ENCODE measurements around the gene RHOXF2. TPM values are rescaled to one million over a fixed set of nuclear protein-coding genes. Genes with fewer than 3 reads are reported as not detected.
"Not testable (repeated sequence)": the region's sequence is repeated elsewhere in the genome, so short reads cannot be mapped to it uniquely, and the experiment has no call there.

Gene RHOXF2
- polyA plus RNA-seq, 4 donors = 0.04 TPM; not detected in 3

DNA sequence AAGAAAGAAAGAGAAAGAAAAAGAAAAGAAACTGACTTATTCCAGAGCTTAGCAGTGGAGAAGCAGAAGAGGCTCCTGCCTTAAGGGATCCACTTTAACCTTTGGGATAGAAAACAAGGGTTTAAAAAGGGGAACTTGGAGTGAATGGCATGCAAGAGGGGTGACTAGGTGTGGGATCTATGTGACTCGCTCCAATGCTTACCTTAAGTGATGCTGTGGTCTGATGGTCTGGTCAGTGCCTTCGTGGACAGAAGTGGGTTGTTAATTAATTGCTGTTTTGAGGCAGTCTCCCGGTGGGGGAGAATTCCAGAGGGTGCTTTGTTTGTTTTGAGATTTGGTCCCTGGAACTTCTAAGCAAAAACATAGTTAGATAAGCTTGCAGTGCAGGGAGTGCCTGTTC lies 21.6 kb upstream of the RHOXF2 start:
- WGBS, 3 donors = 41 to 51% (median 48%) methylated on average over 3 of the region's 3 CpGs

GRCh38 chrX:120137439-120137838 lies 21.0 kb upstream of the RHOXF2 start:
- DNase-seq (no peak), FAIRE-seq (no peak)
- no peak overlapping the region for H3K4me3 ChIP-seq (ENCODE audit: low read depth in 1 of 3, low read length in 3 of 3)
- no peak overlapping the region for H3K27ac ChIP-seq (ENCODE audit: low read depth in 1 of 3, low read length in 2 of 3)
- no peaks in the 10 kb centered on the region for H3K4me1 ChIP-seq (ENCODE audit: control insufficient read depth in 3 of 3, insufficient read depth in 2 of 3, low read depth in 1 of 3, low read length in 2 of 3)
- H3K27me3 ChIP-seq (ENCODE audit: control insufficient read depth in 3 of 3, insufficient read depth in 3 of 3, low read length in 3 of 3) = no peaks in the 10 kb centered on the region
- no peaks in the 10 kb centered on the region for H3K36me3 ChIP-seq (ENCODE audit: control insufficient read depth in 3 of 3, insufficient read depth in 2 of 3, low read depth in 1 of 3, low read length in 3 of 3)
- no peaks in the 10 kb centered on the region for H3K9me3 ChIP-seq (ENCODE audit: control insufficient read depth in 2 of 2, insufficient read depth in 1 of 2, low read depth in 1 of 2, low read length in 1 of 2)
- 54 to 71% (median 68%) methylated on average over 3 of the region's 3 CpGs for WGBS, 3 donors

More for the DNA sequence above, 21.6 kb upstream of the RHOXF2 start:
- Histone ChIP-seq H3K4me3 (ENCODE audit: low read depth in 1 of 3, low read length in 3 of 3) (no peak overlapping the region), H3K9me3 (ENCODE audit: control insufficient read depth in 2 of 2, insufficient read depth in 1 of 2, low read depth in 1 of 2, low read length in 1 of 2) (no peaks in the 10 kb centered on the region), H3K27me3 (ENCODE audit: control insufficient read depth in 3 of 3, insufficient read depth in 3 of 3, low read length in 3 of 3) (no peaks in the 10 kb centered on the region), H3K27ac (ENCODE audit: low read depth in 1 of 3, low read length in 2 of 3) (no peak overlapping the region), H3K4me1 (ENCODE audit: control insufficient read depth in 3 of 3, insufficient read depth in 2 of 3, low read depth in 1 of 3, low read length in 2 of 3) (no peaks in the 10 kb centered on the region), H3K36me3 (ENCODE audit: control insufficient read depth in 3 of 3, insufficient read depth in 2 of 3, low read depth in 1 of 3, low read length in 3 of 3) (no peaks in the 10 kb centered on the region)
- DNase-seq (no peak), FAIRE-seq (no peak)

DNA sequence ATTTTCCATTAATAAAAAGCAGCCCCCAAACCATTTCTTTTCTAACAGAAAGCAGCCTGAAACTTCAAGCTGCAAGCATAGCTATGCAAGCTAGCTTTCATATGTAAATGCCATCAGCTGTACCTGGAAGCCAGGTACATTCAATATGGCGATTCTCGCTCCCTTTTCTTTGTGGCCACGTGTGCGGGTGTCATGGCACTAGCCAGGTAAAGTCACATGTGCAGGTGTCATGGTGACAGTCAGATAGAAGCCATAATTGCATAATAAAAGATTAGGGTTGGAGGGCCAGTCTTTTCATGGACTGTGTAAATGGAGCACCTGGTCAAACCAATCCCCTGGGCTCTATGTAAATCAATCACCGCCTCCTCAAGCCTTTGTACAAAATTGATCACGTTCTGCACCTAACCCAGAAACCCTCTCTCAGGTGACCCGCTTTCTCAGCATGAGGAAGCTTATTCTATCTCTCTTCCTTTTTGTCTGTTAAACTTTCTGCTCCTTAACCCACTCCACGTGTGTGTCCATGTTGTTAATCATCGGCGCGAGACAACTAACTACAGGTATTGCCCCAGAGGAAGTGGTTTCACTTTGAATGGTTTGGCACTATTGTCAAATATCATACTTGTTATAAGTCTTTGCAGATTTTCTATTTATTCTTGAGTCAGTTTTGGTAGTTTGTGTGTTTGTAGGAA lies 18.0 kb upstream of the RHOXF2 start:
- DNase-seq (no peak), FAIRE-seq (no peak)
- Histone ChIP-seq H3K27me3 (ENCODE audit: control insufficient read depth in 3 of 3, insufficient read depth in 3 of 3, low read length in 3 of 3) (no peaks in the 10 kb centered on the region), H3K27ac (ENCODE audit: low read depth in 1 of 3, low read length in 2 of 3) (no peak overlapping the region), H3K36me3 (ENCODE audit: control insufficient read depth in 3 of 3, insufficient read depth in 2 of 3, low read depth in 1 of 3, low read length in 3 of 3) (no peaks in the 10 kb centered on the region), H3K9me3 (ENCODE audit: control insufficient read depth in 2 of 2, insufficient read depth in 1 of 2, low read depth in 1 of 2, low read length in 1 of 2) (no peaks in the 10 kb centered on the region), H3K4me3 (ENCODE audit: low read depth in 1 of 3, low read length in 3 of 3) (no peak overlapping the region), H3K4me1 (ENCODE audit: control insufficient read depth in 3 of 3, insufficient read depth in 2 of 3, low read depth in 1 of 3, low read length in 2 of 3) (no peaks in the 10 kb centered on the region)
- WGBS, 3 donors = 70 to 88% (median 76%) methylated on average over 11 of the region's 11 CpGs

- no peak for FAIRE-seq
- H3K9me3 ChIP-seq (ENCODE audit: control insufficient read depth in 2 of 2, insufficient read depth in 1 of 2, low read depth in 1 of 2, low read length in 1 of 2) = peaks cover 0 to 16% of the 10 kb centered on the region in 2 donors
- no peak overlapping the region for H3K27ac ChIP-seq (ENCODE audit: low read depth in 1 of 3, low read length in 2 of 3)
- WGBS, 3 donors = 42 to 66% (median 52%) methylated on average over 12 of the region's 12 CpGs
- no peaks in the 10 kb centered on the region for H3K36me3 ChIP-seq (ENCODE audit: control insufficient read depth in 3 of 3, insufficient read depth in 2 of 3, low read depth in 1 of 3, low read length in 3 of 3)
- no peak for DNase-seq
- no peaks in the 10 kb centered on the region for H3K27me3 ChIP-seq (ENCODE audit: control insufficient read depth in 3 of 3, insufficient read depth in 3 of 3, low read length in 3 of 3)
- no peak overlapping the region for H3K4me3 ChIP-seq (ENCODE audit: low read depth in 1 of 3, low read length in 3 of 3)
- no peaks in the 10 kb centered on the region for H3K4me1 ChIP-seq (ENCODE audit: control insufficient read depth in 3 of 3, insufficient read depth in 2 of 3, low read depth in 1 of 3, low read length in 2 of 3)
These were observed 14.1 kb upstream of the RHOXF2 start for GRCh38 chrX:120144178-120144844.

GRCh38 chrX:120145295-120145925 lies 13.0 kb upstream of the RHOXF2 start:
- Histone ChIP-seq H3K9me3 (ENCODE audit: control insufficient read depth in 2 of 2, insufficient read depth in 1 of 2, low read depth in 1 of 2, low read length in 1 of 2) (peaks cover 0 to 16% of the 10 kb centered on the region in 2 donors), H3K27me3 (ENCODE audit: control insufficient read depth in 3 of 3, insufficient read depth in 3 of 3, low read length in 3 of 3) (no peaks in the 10 kb centered on the region), H3K4me1 (ENCODE audit: control insufficient read depth in 3 of 3, insufficient read depth in 2 of 3, low read depth in 1 of 3, low read length in 2 of 3) (no peaks in the 10 kb centered on the region), H3K4me3 (ENCODE audit: low read depth in 1 of 3, low read length in 3 of 3) (no peak overlapping the region), H3K36me3 (ENCODE audit: control insufficient read depth in 3 of 3, insufficient read depth in 2 of 3, low read depth in 1 of 3, low read length in 3 of 3) (no peaks in the 10 kb centered on the region), H3K27ac (ENCODE audit: low read depth in 1 of 3, low read length in 2 of 3) (no peak overlapping the region)
- WGBS, 3 donors = 43 to 82% (median 79%) methylated on average over 4 of the region's 4 CpGs
- FAIRE-seq (no peak), DNase-seq (peak in 1 of 2 donors; percentile 1)

DNA sequence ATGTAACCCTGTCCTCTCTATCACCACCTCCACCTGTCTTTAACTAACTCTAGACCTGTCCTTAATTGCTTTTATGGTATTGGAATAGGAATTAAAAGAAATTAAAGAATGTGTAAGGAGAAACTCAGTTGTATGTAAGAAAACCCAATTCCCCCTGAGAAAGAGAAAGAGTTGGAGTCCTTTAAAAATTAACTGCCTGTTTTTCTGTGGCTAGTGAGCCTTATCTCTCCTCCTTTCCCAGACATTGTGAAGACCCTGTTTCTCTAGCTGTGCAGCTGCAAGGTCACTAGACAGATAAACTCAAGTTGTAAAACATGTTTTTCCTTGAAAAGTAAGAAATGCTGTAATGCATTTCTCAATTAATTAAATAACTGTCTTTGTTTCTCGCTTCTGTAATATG lies 12.1 kb upstream of the RHOXF2 start:
- not testable (repeated sequence) for H3K36me3 ChIP-seq (ENCODE audit: control insufficient read depth in 3 of 3, insufficient read depth in 2 of 3, low read depth in 1 of 3, low read length in 3 of 3); H3K27me3 ChIP-seq (ENCODE audit: control insufficient read depth in 3 of 3, insufficient read depth in 3 of 3, low read length in 3 of 3); H3K4me1 ChIP-seq (ENCODE audit: control insufficient read depth in 3 of 3, insufficient read depth in 2 of 3, low read depth in 1 of 3, low read length in 2 of 3); H3K27ac ChIP-seq (ENCODE audit: low read depth in 1 of 3, low read length in 2 of 3); H3K4me3 ChIP-seq (ENCODE audit: low read depth in 1 of 3, low read length in 3 of 3); DNase-seq; FAIRE-seq
- WGBS, 3 donors = 87 to 93% (median 90%) methylated on average over 1 of the region's 1 CpG
- peaks cover 0 to 16% of the 10 kb centered on the region in 2 donors for H3K9me3 ChIP-seq (ENCODE audit: control insufficient read depth in 2 of 2, insufficient read depth in 1 of 2, low read depth in 1 of 2, low read length in 1 of 2)

DNA sequence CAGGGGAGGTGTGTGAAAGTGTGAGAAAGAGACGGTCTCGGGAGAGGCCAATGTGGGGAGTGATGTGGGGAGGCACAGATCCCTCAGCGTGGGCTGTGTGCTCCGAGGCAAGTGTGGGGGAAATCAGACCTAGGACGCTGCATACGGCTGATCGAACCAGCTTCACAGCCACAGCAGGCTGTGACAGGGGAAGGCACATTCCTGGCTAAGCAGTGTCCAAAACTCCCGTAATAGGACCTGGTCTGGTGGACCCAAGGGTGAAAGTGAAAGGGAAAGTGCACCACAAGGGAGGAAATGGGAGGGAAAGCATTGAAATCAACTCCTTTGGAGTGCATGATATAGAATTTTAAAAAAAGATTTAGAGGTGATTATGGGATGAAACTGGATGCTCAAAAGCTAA lies 10.9 kb upstream of the RHOXF2 start:
- FAIRE-seq (no peak), DNase-seq (no peak)
- Histone ChIP-seq H3K4me3 (ENCODE audit: low read depth in 1 of 3, low read length in 3 of 3) (no peak overlapping the region), H3K9me3 (ENCODE audit: control insufficient read depth in 2 of 2, insufficient read depth in 1 of 2, low read depth in 1 of 2, low read length in 1 of 2) (peaks cover 0 to 16% of the 10 kb centered on the region in 2 donors), H3K4me1 (ENCODE audit: control insufficient read depth in 3 of 3, insufficient read depth in 2 of 3, low read depth in 1 of 3, low read length in 2 of 3) (no peaks in the 10 kb centered on the region), H3K27ac (ENCODE audit: low read depth in 1 of 3, low read length in 2 of 3) (no peak overlapping the region), H3K36me3 (ENCODE audit: control insufficient read depth in 3 of 3, insufficient read depth in 2 of 3, low read depth in 1 of 3, low read length in 3 of 3) (no peaks in the 10 kb centered on the region), H3K27me3 (ENCODE audit: control insufficient read depth in 3 of 3, insufficient read depth in 3 of 3, low read length in 3 of 3) (no peaks in the 10 kb centered on the region)
- WGBS, 3 donors = 90 to 95% (median 91%) methylated on average over 8 of the region's 8 CpGs

DNA sequence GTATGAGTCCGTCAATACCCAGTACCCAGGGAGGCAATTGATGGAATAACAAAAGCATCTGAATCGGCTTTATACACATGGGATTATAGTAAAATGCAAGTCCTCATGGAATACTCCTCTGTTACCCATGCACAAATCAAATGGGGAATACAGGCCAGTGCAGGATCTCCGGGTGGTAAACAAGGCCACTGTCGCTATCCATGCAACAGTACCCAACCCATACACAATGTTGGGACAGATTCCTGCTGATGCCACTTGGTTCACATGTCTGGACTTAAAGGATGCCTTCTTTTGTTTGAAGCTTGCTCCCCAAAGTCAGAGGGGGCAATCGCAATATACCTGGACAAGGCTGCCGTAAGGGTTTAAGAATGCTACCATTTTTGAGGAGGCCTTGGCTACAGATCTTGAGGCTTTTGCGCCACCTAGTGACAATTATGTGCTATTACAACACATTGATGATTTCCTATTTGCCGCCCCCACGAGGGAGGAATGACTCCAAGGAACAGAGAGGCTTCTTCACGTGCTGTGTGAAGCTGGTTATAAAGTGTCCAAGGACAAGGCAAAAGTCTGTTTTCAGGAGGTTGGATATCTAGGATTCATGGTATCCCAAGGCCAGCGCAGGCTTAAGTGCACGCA lies 8.2 kb upstream of the RHOXF2 start:
- H3K4me1 ChIP-seq (ENCODE audit: control insufficient read depth in 3 of 3, insufficient read depth in 2 of 3, low read depth in 1 of 3, low read length in 2 of 3); H3K4me3 ChIP-seq (ENCODE audit: low read depth in 1 of 3, low read length in 3 of 3); FAIRE-seq; H3K27me3 ChIP-seq (ENCODE audit: control insufficient read depth in 3 of 3, insufficient read depth in 3 of 3, low read length in 3 of 3); H3K27ac ChIP-seq (ENCODE audit: low read depth in 1 of 3, low read length in 2 of 3); H3K36me3 ChIP-seq (ENCODE audit: control insufficient read depth in 3 of 3, insufficient read depth in 2 of 3, low read depth in 1 of 3, low read length in 3 of 3); DNase-seq: not testable (repeated sequence)
- H3K9me3 ChIP-seq (ENCODE audit: control insufficient read depth in 2 of 2, insufficient read depth in 1 of 2, low read depth in 1 of 2, low read length in 1 of 2) = peaks cover 0 to 16% of the 10 kb centered on the region in 2 donors
- no CpG with 5 or more reads among the region's 12 CpGs for WGBS, 3 donors
